ENCODE data around the gene TTLL7.
"Not testable (repeated sequence)": the region's sequence is repeated elsewhere in the genome, so short reads cannot be mapped to it uniquely, and the experiment has no call there.

The TTLL7 gene

GRCh38 chr1:83927701-83928100 lies 71.2 kb downstream of the TTLL7 start:
- DNase-seq = no peak

- no peak for DNase-seq
These were observed 71.9 kb downstream of the TTLL7 start for GRCh38 chr1:83927061-83927460.

- no peak for DNase-seq
These were observed 75.4 kb downstream of the TTLL7 start for GRCh38 chr1:83923553-83923952.

GRCh38 chr1:83922431-83922830 lies 76.5 kb downstream of the TTLL7 start:
- DNase-seq = no peak

GRCh38 chr1:83920320-83920719 lies 78.6 kb downstream of the TTLL7 start:
- DNase-seq = no peak

- no peak for DNase-seq
These were observed 79.1 kb downstream of the TTLL7 start for GRCh38 chr1:83919872-83920271.

- DNase-seq = no peak
These were observed 80.1 kb downstream of the TTLL7 start for GRCh38 chr1:83918688-83919285.

GRCh38 chr1:83917959-83918358 lies 81.0 kb downstream of the TTLL7 start:
- no peak for DNase-seq

- not testable (repeated sequence) for DNase-seq
These were observed 82.8 kb downstream of the TTLL7 start for GRCh38 chr1:83916094-83916493.

GRCh38 chr1:83912876-83913275 lies 86.1 kb downstream of the TTLL7 start:
- DNase-seq = no peak

- DNase-seq = no peak
These were observed 88.5 kb downstream of the TTLL7 start for GRCh38 chr1:83910461-83910860.

GRCh38 chr1:83909687-83910086 lies 89.2 kb downstream of the TTLL7 start:
- DNase-seq = no peak

- DNase-seq = no peak
These were observed 93.5 kb downstream of the TTLL7 start for GRCh38 chr1:83905315-83905907.

- peak; percentile 5 for DNase-seq
These were observed 97.3 kb downstream of the TTLL7 start for GRCh38 chr1:83901547-83902155.

- DNase-seq = no peak
These were observed 98.4 kb downstream of the TTLL7 start for GRCh38 chr1:83900524-83900923.

- no peak for DNase-seq
These were observed 101.4 kb downstream of the TTLL7 start for GRCh38 chr1:83897516-83897915.

- no peak for DNase-seq
These were observed 102.6 kb downstream of the TTLL7 start for GRCh38 chr1:83896299-83896698.

- DNase-seq = no peak
These were observed 109.2 kb downstream of the TTLL7 start for GRCh38 chr1:83889707-83890106.

GRCh38 chr1:83887483-83887882 lies 111.4 kb downstream of the TTLL7 start:
- no peak for DNase-seq

GRCh38 chr1:83883979-83884378 lies 115.0 kb downstream of the TTLL7 start:
- DNase-seq = no peak

- DNase-seq = peak; percentile 26
These were observed 116.0 kb downstream of the TTLL7 start for GRCh38 chr1:83882906-83883305.

GRCh38 chr1:83872515-83872914 lies 126.4 kb downstream of the TTLL7 start:
- DNase-seq = no peak

GRCh38 chr1:83864991-83865390 lies 133.9 kb downstream of the TTLL7 start:
- DNase-seq = no peak

GRCh38 chr1:83860490-83861221 lies 138.3 kb downstream of the TTLL7 start:
- DNase-seq = no peak

All from T1000 (cell line).